ENCODE results near the gene ZBED1. TPM values are rescaled to one million over a fixed set of nuclear protein-coding genes. Genes with fewer than 3 reads are reported as not detected.
"Not testable (repeated sequence)": the region's sequence is repeated elsewhere in the genome, so short reads cannot be mapped to it uniquely, and the experiment has no call there.

Gene ZBED1
- total RNA-seq, 1 donor from 2014 or later: 34.6 TPM

DNA sequence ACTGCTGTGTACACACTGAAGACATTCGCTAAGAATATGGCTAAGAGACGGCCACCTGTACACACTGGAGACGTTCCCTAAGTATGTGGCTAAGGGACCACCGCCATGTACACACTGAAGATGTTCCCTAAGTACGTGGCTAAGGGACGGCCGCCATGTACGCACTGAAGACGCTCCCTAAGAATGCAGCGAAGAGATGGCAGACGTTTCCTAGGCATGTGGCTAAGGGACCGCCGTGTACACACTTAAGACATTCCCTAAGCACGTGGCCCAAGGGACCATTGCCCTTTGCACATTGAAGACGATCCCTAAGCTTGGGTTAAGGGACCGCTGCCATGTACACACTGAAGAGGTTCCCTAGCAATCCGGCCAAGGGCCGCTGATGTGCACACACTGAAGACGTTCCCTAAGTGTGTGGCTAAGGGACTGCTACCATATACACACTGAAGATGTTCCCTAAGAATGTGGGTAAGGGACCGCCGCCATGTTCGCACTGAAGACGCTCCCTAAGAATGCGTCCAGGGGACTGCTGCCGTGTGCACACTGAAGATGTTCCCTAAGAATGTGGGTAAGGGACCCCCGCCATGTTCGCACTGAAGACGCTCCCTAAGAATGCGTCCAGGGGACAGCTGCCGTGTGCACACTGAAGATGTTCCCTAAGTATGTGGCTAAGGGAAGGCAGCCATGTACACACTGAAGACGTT lies 36.7 kb downstream of the ZBED1 start:
- ATAC-seq (no peak), DNase-seq (ENCODE audit: low spot score) (no peak)
- intact Hi-C loops (cut with DNase I): no loop called here

DNA sequence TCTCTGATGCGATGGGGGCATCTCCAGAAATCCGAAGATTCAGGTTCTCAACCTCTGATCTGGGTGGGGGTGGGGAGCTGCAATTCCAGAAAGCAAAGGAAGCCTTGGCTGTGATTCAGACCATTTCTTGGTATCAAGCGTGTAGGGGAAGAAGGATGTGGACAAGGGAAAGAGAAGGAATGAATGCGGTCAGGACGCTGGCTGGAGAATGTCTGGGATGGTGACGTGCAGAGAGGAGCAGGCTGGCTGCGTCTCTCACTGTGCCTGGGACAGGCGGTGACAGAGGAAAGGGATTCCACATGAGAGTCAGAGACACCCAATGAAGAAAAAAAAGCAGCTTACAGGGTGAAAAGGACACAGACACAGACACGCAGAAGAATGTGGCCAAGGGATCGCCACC lies 37.3 kb downstream of the ZBED1 start:
- ATAC-seq; intact Hi-C loops (cut with DNase I); DNase-seq (ENCODE audit: low spot score): not testable (repeated sequence)

DNA sequence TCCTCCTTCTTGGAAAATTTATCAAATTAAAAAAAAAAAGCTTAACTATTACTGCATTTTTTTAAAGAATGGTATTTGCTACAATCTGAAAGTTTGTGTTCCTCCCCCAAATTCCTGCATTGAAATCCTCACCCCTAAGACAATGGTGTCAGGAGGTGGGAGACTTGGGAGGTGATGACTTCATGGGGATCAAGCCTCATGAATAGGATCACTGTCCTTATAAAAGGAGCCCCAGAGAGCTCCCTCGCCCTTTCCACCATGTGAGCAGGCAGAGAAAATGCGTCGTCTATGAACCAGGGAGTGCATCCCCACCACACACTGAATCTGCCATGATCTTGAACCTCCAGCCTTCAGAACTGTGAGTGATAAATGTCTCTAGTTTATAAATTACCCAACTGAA lies 38.0 kb downstream of the ZBED1 start:
- ATAC-seq: peak; percentile 78
- no peak for DNase-seq (ENCODE audit: low spot score)
- intact Hi-C loops (cut with DNase I): no loop called here

DNA sequence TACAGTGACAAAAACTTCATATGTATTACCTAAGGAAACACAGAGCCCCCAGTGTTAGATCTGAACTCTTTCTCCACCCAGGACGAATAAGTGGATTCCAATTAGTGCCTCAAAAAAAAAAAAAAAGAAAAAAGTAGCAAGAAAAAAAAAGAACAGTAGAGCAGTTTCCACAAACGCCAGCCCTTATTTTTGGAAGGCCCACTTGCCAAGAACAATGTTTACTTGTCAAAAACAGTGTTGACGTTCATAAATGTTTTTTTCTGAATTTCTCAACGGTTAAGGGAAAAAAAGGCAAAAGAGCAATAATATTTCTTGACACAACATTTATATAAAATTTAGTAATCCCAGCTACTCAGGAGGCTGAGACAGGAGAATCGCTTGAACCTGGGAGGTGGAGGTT lies 38.7 kb downstream of the ZBED1 start:
- ATAC-seq (peak; percentile 64), DNase-seq (ENCODE audit: low spot score) (no peak)
- intact Hi-C loops (cut with DNase I): no loop called here

DNA sequence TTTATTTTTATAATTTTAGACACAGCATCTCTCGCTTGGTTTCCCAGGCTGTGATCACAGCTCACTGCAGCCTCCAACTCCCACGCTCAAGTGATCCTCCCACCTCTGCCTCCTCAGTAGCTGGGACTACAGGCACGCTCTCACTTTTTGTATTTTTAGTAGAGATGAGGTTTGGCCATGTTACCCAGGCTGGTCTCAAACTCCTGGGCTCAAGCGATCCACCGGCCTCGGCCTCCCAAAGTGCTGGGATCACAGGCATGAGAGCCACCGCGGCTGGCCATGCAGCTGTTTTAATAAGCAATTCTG lies 39.1 kb downstream of the ZBED1 start:
- DNase-seq (ENCODE audit: low spot score): no peak
- intact Hi-C loops (cut with DNase I): no loop called here
- no peak for ATAC-seq

DNA sequence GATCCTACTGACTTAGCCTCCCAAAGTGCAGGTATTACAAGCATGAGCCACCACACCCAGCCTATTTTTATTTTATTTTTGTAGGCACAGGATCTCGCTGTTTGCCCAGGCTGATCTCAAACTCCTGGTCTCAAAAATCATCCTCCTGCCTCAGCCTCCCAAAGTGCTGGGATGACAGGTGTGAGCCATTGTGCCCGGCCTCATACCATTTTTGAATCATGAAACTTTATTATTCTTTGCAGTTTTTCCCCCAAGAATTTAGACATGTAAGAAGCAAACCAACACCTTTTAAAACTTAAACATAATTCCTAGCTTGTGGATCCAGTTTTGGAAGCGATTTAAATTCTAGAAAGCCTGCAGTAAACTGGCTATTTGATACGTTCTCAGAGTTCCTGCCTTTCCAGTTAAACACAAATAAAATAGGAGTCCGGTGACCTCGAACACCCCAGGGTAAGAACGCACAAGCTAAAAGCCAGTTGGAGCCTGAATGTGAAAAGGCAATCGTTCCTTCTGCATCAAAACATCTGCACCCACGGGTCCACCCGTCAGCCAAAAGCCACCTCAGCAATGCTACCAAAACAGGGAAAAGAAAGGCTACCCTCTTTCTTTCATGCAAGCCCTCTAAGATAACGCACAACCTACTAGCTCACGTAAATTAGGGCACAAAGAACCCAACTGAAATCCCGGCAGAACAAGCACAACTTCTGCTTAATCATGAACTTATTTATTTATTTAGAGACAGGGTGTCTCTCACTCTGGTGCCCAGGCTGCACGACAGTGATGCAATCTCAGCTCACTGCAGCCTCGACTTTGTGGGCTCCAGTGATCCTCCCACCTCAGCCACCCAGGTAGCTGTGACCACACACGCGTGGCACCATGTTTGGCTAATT lies 39.7 kb downstream of the ZBED1 start:
- peak; percentile 11 for ATAC-seq
- DNase-seq (ENCODE audit: low spot score); intact Hi-C loops (cut with DNase I): not testable (repeated sequence)

DNA sequence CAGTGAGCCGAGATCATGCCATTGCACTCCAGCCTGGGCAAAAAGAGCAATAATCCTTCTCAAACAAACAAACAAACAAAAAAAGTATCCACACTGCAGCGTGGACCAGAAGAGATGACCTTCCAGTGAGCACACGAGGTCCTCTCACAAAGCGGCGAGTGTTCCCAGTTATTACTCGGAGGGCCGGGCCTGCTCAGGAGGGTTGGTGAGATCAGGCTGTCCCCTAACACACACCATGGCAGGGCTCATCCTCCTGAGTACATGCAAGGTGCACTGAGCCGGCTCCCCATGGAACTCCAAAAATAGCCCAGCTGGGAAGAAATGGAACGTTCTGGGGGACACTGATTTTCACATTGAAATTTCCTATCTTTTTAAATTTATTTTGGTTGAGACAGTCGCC lies 40.7 kb downstream of the ZBED1 start:
- intact Hi-C loops (cut with DNase I); ATAC-seq: not testable (repeated sequence)

DNA sequence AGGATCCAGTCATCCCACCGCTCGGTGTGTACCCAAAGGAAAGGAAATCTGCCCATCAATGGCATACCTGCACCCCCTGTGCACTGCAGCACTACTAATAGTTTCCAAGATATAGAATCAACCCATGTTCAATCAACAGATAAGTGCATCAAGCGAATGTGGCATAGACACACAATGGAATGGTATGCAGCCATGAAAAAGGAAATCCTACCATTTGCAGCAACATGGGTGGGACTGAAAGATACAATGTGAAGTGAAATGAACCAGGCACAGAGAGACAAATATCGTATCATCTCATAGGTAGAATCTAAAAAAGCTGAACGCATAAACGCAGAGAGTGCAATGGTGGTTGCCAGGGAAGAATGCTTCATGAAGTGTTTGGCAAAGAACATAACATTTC lies 42.5 kb downstream of the ZBED1 start:
- DNase-seq (ENCODE audit: low spot score): no peak
- no peak for ATAC-seq
- intact Hi-C loops (cut with DNase I): no loop called here

More for the DNA sequence above, 40.7 kb downstream of the ZBED1 start:
- not testable (repeated sequence) for DNase-seq (ENCODE audit: low spot score)

DNA sequence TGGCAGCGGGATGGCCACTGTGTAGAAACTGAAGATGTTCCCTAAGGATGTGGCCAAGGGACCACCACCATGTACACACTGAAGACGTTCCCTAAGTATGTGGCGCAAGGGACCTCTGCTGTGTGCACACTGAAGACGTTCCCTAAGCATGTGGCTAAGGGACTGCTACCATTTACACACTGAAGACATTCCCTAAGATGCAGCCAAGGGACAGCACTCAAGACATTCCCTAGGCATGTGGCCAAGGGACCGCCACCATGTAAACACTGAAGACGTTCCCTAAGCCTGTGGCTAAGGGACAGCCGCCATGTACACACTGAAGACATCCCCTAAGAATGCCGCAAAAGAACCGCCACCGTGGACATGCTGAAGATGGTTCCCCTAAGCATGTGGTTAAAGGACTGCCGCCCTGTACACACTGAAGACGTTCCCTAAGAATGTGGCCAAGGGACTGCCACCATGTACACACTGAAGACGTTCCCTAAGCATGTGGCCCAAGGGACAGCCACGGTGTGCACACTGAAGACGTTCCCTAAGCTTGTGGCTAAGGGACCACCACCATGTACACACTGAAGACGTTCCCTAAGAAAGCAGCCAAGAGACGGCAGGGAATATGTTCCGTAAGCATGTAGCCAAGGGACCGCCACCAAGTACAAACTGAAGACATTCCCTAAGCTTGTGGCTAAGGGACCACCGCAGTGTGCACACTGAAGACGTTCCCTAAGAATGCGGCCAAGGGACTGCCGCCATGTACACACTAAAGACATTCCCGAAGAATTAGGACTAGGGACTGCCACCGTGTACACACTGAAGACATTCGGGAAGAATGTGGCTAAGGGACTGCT lies 43.3 kb downstream of the ZBED1 start:
- intact Hi-C loops (cut with DNase I): no loop called here
- ATAC-seq (no peak), DNase-seq (ENCODE audit: low spot score) (no peak)

DNA sequence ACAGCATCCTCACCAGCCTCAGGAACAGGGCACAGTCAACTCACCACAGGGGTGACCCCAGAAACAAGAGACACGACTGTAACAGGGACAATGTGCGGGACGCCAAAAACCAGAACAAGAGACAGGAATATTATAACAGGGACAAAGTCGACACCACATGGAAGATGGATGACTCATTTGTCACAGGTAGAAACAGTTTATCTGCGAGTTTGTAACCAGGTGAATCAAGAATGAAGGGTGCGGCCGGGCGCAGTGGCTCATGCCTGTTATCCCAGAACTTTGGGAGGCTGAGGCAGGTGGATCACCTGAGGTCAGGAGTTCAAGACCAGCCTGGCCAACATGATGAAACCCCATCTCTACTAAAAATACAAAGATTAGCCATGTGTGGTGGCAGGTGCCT lies 44.7 kb downstream of the ZBED1 start:
- ATAC-seq; intact Hi-C loops (cut with DNase I); DNase-seq (ENCODE audit: low spot score): not testable (repeated sequence)

DNA sequence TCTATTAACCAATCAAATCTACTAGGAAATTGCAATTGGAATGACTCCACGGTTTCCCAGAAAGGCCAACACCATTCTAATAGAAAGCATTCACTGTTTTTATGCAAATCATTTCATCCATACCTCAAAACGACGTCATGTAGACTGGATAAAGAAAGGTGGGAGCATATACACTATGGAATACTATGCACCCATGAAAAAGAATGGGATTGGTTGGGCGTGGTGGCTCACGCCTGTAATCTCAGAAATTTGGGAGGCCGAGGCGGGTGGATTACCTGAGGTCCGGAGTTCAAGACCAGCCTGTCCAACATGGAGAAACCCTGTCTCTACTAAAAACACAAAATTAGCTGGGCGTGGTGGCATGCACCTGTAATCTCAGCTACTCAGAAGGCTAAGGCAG lies 46.2 kb downstream of the ZBED1 start:
- DNase-seq (ENCODE audit: low spot score); intact Hi-C loops (cut with DNase I); ATAC-seq: not testable (repeated sequence)

DNA sequence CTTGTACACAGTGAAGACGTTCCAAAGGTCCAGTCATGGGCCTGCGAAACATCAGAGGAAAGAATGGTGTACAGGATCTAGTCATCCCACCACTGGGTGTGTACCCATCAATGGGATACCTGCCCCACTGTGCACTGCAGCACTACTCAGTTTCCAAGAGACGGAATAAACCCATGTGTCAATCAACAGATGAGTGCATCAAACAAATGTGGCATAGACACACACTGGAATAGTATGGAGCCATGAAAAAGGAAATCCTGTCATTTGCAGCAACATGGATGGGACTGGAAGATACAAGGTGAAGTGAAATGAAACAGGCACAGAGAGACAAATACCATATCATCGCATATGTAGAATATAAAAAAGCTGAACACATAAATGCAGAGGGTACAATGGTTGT lies 48.0 kb downstream of the ZBED1 start:
- ATAC-seq (no peak), DNase-seq (ENCODE audit: low spot score) (no peak)
- intact Hi-C loops (cut with DNase I): no loop called here

DNA sequence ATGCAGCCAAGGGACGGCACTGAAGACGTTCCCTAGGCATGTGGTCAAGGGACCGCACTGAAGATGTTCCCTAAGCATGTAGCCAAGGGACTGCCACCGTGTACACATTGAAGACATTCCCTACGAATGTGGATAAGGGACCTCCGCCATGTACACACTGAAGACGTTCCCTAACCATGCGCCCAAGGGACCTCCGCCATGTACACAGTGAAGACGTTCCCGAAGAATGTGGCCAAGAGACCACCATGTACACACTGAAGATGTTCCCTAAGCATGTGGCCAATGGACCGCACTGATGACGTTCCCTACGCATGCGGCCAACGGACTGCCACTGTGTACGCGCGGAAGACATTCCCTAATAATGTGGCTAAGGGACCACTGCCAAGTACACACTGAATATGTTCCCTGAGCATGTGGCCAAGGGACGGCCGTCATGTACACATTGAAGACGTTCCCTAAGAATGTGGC lies 48.4 kb downstream of the ZBED1 start:
- ATAC-seq: no peak
- DNase-seq (ENCODE audit: low spot score): no peak
- intact Hi-C loops (cut with DNase I): no loop called here

DNA sequence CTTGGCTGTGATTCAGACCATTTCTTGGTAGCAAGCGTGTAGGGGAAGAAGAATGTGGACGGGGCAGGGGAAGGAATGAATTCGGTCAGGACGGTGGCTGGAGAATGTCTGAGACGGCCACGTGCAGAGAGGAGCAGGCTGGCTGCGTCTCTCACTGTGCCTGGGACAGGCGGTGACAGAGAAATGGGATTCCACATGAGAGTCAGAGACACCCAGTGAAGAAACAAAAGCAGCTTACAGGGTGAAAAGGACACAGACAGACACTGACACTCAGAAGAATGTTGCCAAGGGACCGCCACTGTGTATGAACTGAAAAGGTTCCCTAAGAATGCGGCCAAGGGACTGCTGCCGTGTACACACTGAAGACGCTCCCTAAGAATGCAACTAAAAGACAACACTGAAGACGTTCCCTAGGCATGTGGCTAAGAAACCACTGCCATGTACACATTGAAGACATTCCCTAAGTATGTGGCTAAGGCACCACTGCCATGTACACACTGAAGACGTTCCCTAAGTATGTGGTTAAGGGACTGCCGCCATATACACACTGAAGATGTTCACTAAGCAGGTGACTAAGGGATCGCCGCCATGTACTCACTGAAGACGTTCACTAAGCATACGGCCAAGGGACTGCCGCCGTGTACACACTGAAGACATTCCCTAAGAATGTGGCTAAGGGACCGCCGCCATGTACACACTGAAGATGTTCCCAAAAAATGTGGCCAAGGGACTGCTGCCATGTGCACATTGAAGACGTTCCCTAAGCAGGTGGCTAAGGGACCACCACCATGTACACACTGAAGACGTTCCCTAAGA lies 49.1 kb downstream of the ZBED1 start:
- DNase-seq (ENCODE audit: low spot score): no peak
- intact Hi-C loops (cut with DNase I): no loop called here
- no peak for ATAC-seq

DNA sequence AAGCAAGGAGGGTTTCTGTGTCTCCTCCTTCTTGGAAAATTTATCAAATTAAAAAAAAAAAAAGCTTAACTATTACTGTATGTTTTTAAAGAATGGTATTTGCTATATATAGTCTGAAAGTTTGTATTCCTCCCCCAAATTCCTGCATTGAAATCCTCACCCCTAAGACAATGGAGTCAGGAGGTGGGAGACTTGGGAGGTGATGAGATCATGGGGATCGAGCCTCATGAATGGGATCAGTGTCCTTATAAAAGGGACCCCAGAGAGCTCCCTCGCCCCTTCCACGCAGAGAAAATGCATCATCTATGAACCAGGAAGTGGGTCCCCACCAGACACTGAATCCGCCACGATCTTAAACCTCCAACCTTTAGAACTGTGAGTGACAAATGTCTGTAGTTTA lies 50.1 kb downstream of the ZBED1 start:
- no peak for ATAC-seq
- DNase-seq (ENCODE audit: low spot score): no peak
- intact Hi-C loops (cut with DNase I): no loop called here

DNA sequence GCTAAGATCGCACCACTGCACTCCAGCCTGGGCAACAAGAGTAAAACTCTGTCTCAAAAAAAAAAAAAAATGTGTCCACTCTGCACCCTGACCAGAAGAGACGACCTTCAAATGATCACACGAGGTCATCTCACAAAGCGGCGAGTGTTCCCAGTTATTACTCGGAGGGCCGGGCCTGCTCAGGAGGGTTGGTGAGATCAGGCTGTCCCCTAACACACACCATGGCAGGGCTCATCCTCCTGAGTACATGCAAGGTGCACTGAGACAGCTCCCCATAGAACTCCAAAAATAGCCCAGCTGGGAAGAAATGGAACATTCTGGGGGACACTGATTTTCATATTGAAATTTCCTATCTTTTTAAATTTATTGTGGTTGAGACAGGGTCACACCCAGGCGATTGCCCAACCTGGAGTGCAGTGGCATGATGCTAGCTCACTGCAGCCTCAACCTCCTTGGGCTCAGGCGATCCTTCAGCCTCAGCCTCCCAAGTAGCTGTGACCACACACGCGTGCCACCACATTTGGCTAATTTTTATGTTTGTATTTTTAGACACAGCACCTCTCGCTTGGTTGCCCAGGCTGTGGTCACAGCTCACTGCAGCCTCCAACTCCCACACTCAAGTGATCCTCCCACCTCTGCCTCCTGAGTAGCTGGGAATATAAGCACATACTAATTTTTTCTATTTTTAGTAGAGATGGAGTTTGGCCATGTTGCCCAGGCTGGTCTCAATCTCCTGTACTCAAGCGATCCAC lies 51.5 kb downstream of the ZBED1 start:
- DNase-seq (ENCODE audit: low spot score) (no peak), ATAC-seq (no peak)
- intact Hi-C loops (cut with DNase I): no loop called here

DNA sequence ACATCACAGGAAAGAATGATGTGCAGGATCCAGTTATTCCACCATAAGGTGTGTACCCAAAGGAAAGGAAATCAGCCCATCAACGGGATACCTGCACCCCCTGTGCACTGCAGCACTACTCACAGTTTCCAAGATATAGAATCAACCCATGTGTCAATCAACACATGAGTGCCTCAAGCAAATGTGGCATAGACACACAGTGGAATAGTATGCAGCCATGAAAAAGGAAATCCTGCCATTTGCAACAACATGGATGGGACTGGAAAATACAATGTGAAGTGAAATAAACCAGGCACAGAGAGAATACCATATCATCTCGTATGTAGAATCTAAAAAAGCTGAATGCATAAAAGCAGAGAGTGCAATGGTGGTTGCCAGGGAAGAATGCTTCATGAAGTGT lies 53.3 kb downstream of the ZBED1 start:
- intact Hi-C loops (cut with DNase I): no loop called here
- DNase-seq (ENCODE audit: low spot score) (no peak), ATAC-seq (no peak)

DNA sequence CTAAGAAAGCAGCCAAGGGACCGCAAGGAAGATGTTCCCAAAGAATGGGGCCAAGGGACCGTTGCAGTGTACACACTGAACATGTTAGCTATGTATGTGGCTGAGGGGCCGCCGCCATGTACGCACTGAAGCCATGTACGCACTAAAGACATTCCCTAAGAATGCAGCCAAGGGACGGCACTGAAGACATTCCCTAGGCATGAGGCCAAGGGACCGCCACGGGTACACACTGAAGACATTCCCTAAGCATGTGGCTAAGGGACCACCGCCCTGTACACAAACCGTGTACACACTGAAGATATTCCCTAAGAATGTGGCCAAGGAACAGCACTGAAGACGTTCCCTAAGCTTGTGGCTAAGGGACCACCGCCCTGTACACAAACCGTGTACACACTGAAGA lies 54.0 kb downstream of the ZBED1 start:
- ATAC-seq (no peak), DNase-seq (ENCODE audit: low spot score) (no peak)
- intact Hi-C loops (cut with DNase I): no loop called here
